ENCODE data around the gene DOCK8.

The DOCK8 gene

GRCh38 chr9:477193-477592, 262.5 kb downstream of the DOCK8 start:
- Histone ChIP-seq H3K9me3 (no peaks in the 10 kb centered on the region), H3K4me1 (no peaks in the 10 kb centered on the region), H3K36me3 (no peaks in the 10 kb centered on the region), H3K4me3 (ENCODE audit: low read depth, low read length) (no peak overlapping the region), H3K27me3 (no peaks in the 10 kb centered on the region)
- DNase-seq, result no peak
- TF ChIP-seq, protein P1, sequence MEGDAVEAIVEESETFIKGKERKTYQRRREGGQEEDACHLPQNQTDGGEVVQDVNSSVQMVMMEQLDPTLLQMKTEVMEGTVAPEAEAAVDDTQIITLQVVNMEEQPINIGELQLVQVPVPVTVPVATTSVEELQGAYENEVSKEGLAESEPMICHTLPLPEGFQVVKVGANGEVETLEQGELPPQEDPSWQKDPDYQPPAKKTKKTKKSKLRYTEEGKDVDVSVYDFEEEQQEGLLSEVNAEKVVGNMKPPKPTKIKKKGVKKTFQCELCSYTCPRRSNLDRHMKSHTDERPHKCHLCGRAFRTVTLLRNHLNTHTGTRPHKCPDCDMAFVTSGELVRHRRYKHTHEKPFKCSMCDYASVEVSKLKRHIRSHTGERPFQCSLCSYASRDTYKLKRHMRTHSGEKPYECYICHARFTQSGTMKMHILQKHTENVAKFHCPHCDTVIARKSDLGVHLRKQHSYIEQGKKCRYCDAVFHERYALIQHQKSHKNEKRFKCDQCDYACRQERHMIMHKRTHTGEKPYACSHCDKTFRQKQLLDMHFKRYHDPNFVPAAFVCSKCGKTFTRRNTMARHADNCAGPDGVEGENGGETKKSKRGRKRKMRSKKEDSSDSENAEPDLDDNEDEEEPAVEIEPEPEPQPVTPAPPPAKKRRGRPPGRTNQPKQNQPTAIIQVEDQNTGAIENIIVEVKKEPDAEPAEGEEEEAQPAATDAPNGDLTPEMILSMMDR (IDR thresholded peaks at IDR 0.05; ENCODE audit: low read depth, low read length), result no peak

GRCh38 chr9:479304-479970, 264.8 kb downstream of the DOCK8 start:
- TF ChIP-seq, protein P1 (IDR thresholded peaks at IDR 0.05; ENCODE audit: low read depth, low read length), result no peak
- DNase-seq, result no peak

GRCh38 chr9:479971-480350, 265.3 kb downstream of the DOCK8 start:
- TF ChIP-seq, protein P1 (IDR thresholded peaks at IDR 0.05; ENCODE audit: low read depth, low read length), result no peak
- H3K36me3 ChIP-seq, result no peaks in the 10 kb centered on the region
- H3K27me3 ChIP-seq, result no peaks in the 10 kb centered on the region
- DNase-seq, result no peak
- H3K4me3 ChIP-seq (ENCODE audit: low read depth, low read length), result no peak overlapping the region
- no peaks in the 10 kb centered on the region for H3K9me3 ChIP-seq
- H3K4me1 ChIP-seq, result no peaks in the 10 kb centered on the region

More at GRCh38 chr9:479304-479970, 264.8 kb downstream of the DOCK8 start:
- no peaks in the 10 kb centered on the region for H3K4me1 ChIP-seq
- H3K36me3 ChIP-seq, result no peaks in the 10 kb centered on the region
- no peak overlapping the region for H3K4me3 ChIP-seq (ENCODE audit: low read depth, low read length)
- no peaks in the 10 kb centered on the region for H3K27me3 ChIP-seq
- no peaks in the 10 kb centered on the region for H3K9me3 ChIP-seq

GRCh38 chr9:482739-483138, 268.1 kb downstream of the DOCK8 start:
- no peaks in the 10 kb centered on the region for H3K4me1 ChIP-seq
- no peak overlapping the region for H3K4me3 ChIP-seq (ENCODE audit: low read depth, low read length)
- H3K27me3 ChIP-seq, result no peaks in the 10 kb centered on the region
- DNase-seq, result no peak
- no peaks in the 10 kb centered on the region for H3K36me3 ChIP-seq
- TF ChIP-seq, protein P1 (IDR thresholded peaks at IDR 0.05; ENCODE audit: low read depth, low read length), result no peak
- no peaks in the 10 kb centered on the region for H3K9me3 ChIP-seq

DNA sequence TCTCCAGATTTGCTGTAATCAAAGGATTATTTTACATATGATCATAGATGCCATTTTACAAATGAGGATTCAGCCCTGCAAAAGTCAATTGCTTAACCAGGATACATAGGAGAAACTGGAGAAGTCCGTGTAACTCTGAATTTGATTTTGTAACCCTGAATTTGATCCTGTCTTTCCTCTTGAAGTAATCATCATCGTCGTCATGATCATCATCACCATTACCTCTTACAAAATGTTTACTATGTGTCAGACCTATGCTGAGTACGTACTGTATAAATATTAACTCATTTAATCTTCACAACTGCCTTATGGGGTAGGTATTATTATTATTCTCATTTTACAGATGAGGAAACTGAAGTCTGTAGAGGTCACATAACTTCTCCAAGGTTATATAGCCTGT, 271.5 kb downstream of the DOCK8 start:
- Histone ChIP-seq H3K36me3 (no peaks in the 10 kb centered on the region), H3K27me3 (no peaks in the 10 kb centered on the region), H3K4me3 (ENCODE audit: low read depth, low read length) (no peak overlapping the region), H3K9me3 (no peaks in the 10 kb centered on the region), H3K4me1 (no peaks in the 10 kb centered on the region)
- TF ChIP-seq, protein P1 (IDR thresholded peaks at IDR 0.05; ENCODE audit: low read depth, low read length), result no peak
- DNase-seq, result no peak

GRCh38 chr9:487429-487828, 272.8 kb downstream of the DOCK8 start:
- no peaks in the 10 kb centered on the region for H3K9me3 ChIP-seq
- no peaks in the 10 kb centered on the region for H3K36me3 ChIP-seq
- DNase-seq, result no peak
- no peak overlapping the region for H3K4me3 ChIP-seq (ENCODE audit: low read depth, low read length)
- TF ChIP-seq, protein P1 (IDR thresholded peaks at IDR 0.05; ENCODE audit: low read depth, low read length), result no peak
- no peaks in the 10 kb centered on the region for H3K27me3 ChIP-seq
- no peaks in the 10 kb centered on the region for H3K4me1 ChIP-seq

All from BE2C (cell line).